ENCODE results near the gene DCLK1. TPM values are rescaled to one million over a fixed set of nuclear protein-coding genes. Genes with fewer than 3 reads are reported as not detected.

The DCLK1 gene
- total RNA-seq, 4 donors from 2014 or later, result 3.8 to 10.0 (median 8.2) TPM

DNA sequence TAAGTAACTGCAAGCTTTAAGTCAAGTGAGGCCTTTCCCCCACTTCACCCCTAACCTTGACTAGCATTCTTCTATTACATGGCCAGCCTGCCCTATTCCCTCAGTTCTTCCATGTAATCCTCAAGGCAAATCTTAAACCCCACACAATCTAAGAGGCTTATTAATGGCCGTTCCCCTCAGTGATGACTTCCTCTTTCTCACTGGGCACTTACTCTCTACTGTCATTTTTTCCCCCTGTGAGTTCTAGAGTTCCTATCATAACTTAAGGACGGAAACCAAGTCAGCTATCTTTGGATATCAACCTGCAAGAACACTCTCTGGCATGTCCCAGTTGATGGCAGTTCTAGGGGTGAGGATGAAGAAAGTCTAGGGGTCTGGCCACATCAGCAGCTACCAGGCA lies 131.2 kb downstream of the DCLK1 start:
- in situ Hi-C loops (cut with MboI; ENCODE audit: low sequenced_read_pairs in 4 of 4), result no loop called here
- H3K9me3 ChIP-seq, result no peaks in the 10 kb centered on the region
- no peaks in the 10 kb centered on the region for H3K36me3 ChIP-seq
- ATAC-seq (no peak), DNase-seq (no peak)
- no peak overlapping the region for H3K27ac ChIP-seq
- no peak overlapping the region for H3K4me3 ChIP-seq
- intact Hi-C loops (cut with DNase I; ENCODE audit: low total_unique reads), result no loop called here
- TF ChIP-seq POLR2A (IDR thresholded peaks at IDR 0.05), result no peak
- TF ChIP-seq, protein P1, sequence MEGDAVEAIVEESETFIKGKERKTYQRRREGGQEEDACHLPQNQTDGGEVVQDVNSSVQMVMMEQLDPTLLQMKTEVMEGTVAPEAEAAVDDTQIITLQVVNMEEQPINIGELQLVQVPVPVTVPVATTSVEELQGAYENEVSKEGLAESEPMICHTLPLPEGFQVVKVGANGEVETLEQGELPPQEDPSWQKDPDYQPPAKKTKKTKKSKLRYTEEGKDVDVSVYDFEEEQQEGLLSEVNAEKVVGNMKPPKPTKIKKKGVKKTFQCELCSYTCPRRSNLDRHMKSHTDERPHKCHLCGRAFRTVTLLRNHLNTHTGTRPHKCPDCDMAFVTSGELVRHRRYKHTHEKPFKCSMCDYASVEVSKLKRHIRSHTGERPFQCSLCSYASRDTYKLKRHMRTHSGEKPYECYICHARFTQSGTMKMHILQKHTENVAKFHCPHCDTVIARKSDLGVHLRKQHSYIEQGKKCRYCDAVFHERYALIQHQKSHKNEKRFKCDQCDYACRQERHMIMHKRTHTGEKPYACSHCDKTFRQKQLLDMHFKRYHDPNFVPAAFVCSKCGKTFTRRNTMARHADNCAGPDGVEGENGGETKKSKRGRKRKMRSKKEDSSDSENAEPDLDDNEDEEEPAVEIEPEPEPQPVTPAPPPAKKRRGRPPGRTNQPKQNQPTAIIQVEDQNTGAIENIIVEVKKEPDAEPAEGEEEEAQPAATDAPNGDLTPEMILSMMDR (IDR thresholded peaks at IDR 0.05 in 4 of 5, conservative IDR thresholded peaks at IDR 0.05 in 1 of 5), result no peak
- no peaks in the 10 kb centered on the region for H3K27me3 ChIP-seq
- H3K4me1 ChIP-seq, result peaks cover 9 to 12% of the 10 kb centered on the region in 2 donors

DNA sequence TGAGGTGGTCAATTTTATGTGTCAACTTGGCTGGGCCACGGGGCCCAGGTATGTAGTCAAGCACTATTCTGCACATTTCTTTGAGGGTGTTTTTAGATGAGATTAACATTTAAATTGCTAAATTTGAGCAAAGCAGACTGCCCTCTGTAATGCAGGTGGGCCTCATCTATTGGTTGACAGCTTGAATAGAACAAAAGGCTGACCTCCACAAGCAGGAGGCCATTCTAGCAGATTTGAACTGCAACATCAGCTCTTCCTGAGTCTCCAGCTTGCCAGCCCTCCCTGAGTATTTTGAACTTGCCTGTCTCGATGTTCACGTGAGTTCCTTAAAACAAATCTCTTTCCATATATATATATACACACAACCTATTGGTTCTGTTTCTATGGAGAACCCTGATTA lies 134.8 kb downstream of the DCLK1 start:
- in situ Hi-C loops (cut with MboI; ENCODE audit: low sequenced_read_pairs in 4 of 4), result loop anchor here in 2 of 4 donors (25.0 kb wide), 1 partner anchor 741 kb away; no protein-coding TSS in a partner anchor

DNA sequence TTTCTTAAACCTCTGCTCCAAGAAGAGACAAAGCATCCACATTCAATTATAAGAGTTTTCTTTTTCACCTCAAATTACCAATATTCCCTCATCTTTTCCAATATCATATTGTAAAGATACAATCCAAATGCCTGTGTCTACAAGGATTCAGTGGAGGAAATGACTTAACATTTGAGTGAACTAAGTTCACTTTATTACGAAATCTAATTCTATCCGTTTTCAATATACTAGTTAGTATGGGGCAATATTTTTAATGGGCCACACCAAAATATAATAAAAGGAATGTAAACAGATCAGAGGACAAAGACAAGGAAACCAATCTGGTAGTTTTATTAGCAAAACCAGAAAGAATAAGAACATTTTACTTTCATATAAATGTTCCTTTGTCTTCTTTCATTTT lies 136.0 kb downstream of the DCLK1 start:
- Histone ChIP-seq H3K9me3 (no peaks in the 10 kb centered on the region), H3K27ac (peak overlapping the region in 1 of 4 donors; percentile 16), H3K4me1 (peaks cover 9 to 29% of the 10 kb centered on the region in 2 donors), H3K4me3 (no peak overlapping the region), H3K27me3 (no peaks in the 10 kb centered on the region), H3K36me3 (no peaks in the 10 kb centered on the region)
- in situ Hi-C loops (cut with MboI; ENCODE audit: low sequenced_read_pairs in 4 of 4), result loop anchor here in 2 of 4 donors (25.0 kb wide), 1 partner anchor 742 kb away; no protein-coding TSS in a partner anchor
- no peak for TF ChIP-seq POLR2A (IDR thresholded peaks at IDR 0.05)
- TF ChIP-seq, protein P1 (IDR thresholded peaks at IDR 0.05 in 4 of 5, conservative IDR thresholded peaks at IDR 0.05 in 1 of 5), result no peak
- ATAC-seq (no peak), DNase-seq (no peak)
- intact Hi-C loops (cut with DNase I; ENCODE audit: low total_unique reads), result no loop called here

More for the DNA sequence above, 134.8 kb downstream of the DCLK1 start:
- H3K27ac ChIP-seq, result no peak overlapping the region
- no peak for TF ChIP-seq POLR2A (IDR thresholded peaks at IDR 0.05)
- TF ChIP-seq, protein P1 (IDR thresholded peaks at IDR 0.05 in 4 of 5, conservative IDR thresholded peaks at IDR 0.05 in 1 of 5), result no peak
- no peaks in the 10 kb centered on the region for H3K9me3 ChIP-seq
- ATAC-seq (no peak), DNase-seq (no peak)
- peaks cover 9 to 29% of the 10 kb centered on the region in 2 donors for H3K4me1 ChIP-seq
- no peak overlapping the region for H3K4me3 ChIP-seq
- H3K36me3 ChIP-seq, result no peaks in the 10 kb centered on the region
- H3K27me3 ChIP-seq, result no peaks in the 10 kb centered on the region
- intact Hi-C loops (cut with DNase I; ENCODE audit: low total_unique reads), result no loop called here

DNA sequence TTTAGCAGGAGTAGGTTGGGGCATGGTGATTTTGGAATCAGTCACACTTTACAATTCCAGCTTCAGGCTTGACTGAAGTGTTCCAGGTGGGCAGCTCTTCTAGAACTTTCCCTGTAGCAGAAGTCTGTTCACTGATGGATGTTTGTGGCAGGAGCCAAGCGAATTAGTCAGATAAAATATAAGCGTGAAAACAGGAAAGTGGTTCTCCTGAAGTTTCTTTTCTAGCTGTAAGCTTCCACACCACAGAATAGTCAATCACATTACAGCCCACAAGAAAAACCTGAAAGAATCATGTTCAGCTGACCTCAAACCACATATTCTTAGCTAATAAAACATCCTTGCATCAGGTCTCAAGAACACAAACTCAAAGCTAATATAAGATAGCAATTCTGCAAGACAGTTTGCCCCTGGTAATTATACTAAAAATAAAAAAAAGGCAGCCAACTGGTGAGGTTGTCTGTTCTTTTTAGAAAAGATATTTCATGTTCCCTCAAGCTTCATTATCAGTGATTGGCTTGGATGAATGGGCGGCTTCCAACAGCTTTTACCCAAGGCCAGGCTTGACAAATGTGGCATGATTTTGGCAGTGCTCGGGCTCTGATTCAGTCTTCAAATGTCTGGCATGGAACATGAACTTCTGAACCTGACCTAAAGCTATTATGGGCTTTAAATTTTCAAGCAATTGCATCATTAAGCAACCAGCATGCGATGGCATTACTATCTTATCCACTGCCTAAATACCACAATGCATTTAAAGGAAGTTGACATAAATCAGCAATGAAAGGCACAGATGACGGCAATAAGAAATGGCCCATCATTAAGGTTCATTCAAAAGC lies 136.8 kb downstream of the DCLK1 start:
- TF ChIP-seq, protein P1 (IDR thresholded peaks at IDR 0.05 in 4 of 5, conservative IDR thresholded peaks at IDR 0.05 in 1 of 5), result no peak
- no peak for TF ChIP-seq POLR2A (IDR thresholded peaks at IDR 0.05)
- intact Hi-C loops (cut with DNase I; ENCODE audit: low total_unique reads) (loop anchor here (5.0 kb wide), 1 partner anchor 283 kb away; no protein-coding TSS in a partner anchor), in situ Hi-C loops (cut with MboI; ENCODE audit: low sequenced_read_pairs in 4 of 4) (loop anchor here in 2 of 4 donors (25.0 kb wide), 1 partner anchor 743 kb away; no protein-coding TSS in a partner anchor)
- Histone ChIP-seq H3K4me3 (no peak overlapping the region), H3K27me3 (no peaks in the 10 kb centered on the region), H3K27ac (peak overlapping the region in 3 of 4 donors; percentile 22 to 64 (median 43)), H3K4me1 (peaks cover 9 to 29% of the 10 kb centered on the region in 2 donors), H3K36me3 (no peaks in the 10 kb centered on the region), H3K9me3 (no peaks in the 10 kb centered on the region)
- DNase-seq (peak; percentile 56 to 68), ATAC-seq (peak; percentile 97 to 99)

Measured in gastrocnemius medialis (tissue), 4 donors.